ENCODE data around the gene TMEM271.
"Not testable (repeated sequence)": the region's sequence is repeated elsewhere in the genome, so short reads cannot be mapped to it uniquely, and the experiment has no call there.

The TMEM271 gene

GRCh38 chr4:578451-579443 lies 2.7 kb upstream of the TMEM271 start:
- DNase-seq: no peak

- DNase-seq: no peak
Measured at GRCh38 chr4:577499-578450, 1.7 kb upstream of the TMEM271 start.

- no peak for DNase-seq
Measured at GRCh38 chr4:576991-577498, 950 bp upstream of the TMEM271 start.

- DNase-seq: peak in 1 of 6 experiments; percentile 5
Measured at GRCh38 chr4:575281-576141, 584 bp downstream of the TMEM271 start.

GRCh38 chr4:574346-575161 lies 1.5 kb downstream of the TMEM271 start:
- DNase-seq: no peak

- no peak for DNase-seq
Measured at GRCh38 chr4:573122-573892, 2.8 kb downstream of the TMEM271 start.

- DNase-seq: no peak
Measured at GRCh38 chr4:572594-572993, 3.5 kb downstream of the TMEM271 start.

GRCh38 chr4:571838-572572 lies 4.1 kb downstream of the TMEM271 start:
- DNase-seq: no peak

- no peak for DNase-seq
Measured at GRCh38 chr4:570754-571153, 5.3 kb downstream of the TMEM271 start.

GRCh38 chr4:569958-570667 lies 6.0 kb downstream of the TMEM271 start:
- DNase-seq: no peak

- DNase-seq: no peak
Measured at GRCh38 chr4:568962-569361, 7.1 kb downstream of the TMEM271 start.

GRCh38 chr4:568351-568652 lies 7.8 kb downstream of the TMEM271 start:
- no peak for DNase-seq

GRCh38 chr4:567457-568350 lies 8.4 kb downstream of the TMEM271 start:
- no peak for DNase-seq

GRCh38 chr4:566508-567295 lies 9.4 kb downstream of the TMEM271 start:
- DNase-seq: no peak

GRCh38 chr4:566035-566434 lies 10.1 kb downstream of the TMEM271 start:
- DNase-seq: no peak

GRCh38 chr4:565614-566013 lies 10.5 kb downstream of the TMEM271 start:
- DNase-seq: not testable (repeated sequence)

GRCh38 chr4:562458-562857 lies 13.6 kb downstream of the TMEM271 start:
- not testable (repeated sequence) for DNase-seq
